GM21529 (cell line): ENCODE measurements around the gene CLRN2.
A peak's percentile ranks its signal among the peaks of the same experiment; 100 is the strongest.
"Not testable (repeated sequence)": the region's sequence is repeated elsewhere in the genome, so short reads cannot be mapped to it uniquely, and the experiment has no call there.

Source experiments
- ATAC-seq: cut with Tn5 transposase; IDR thresholded peaks from one replicate; pipeline ENCODE4 v1.9.1; 2021; ENCODE audit not compliant: unreplicated experiment

Gene CLRN2

DNA sequence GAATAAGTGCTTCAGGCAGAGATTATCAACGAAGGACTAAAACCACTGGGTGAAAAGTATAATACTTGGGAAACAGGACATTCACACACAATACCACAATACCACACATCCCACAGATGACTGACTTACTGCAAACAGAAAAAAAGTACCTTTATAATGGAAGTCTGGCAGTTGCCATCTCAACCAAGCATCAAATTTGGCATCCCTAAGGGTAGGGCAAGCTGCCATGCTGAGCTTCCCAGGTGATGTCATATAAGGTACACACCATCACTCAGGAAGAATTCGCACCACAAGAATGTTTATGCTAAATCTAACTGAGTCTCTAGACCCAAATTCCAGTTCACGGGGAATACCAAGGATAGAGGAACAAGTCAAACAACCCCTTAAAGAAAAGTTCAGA lies 12.2 kb upstream of the CLRN2 start:
- no peak for ATAC-seq

DNA sequence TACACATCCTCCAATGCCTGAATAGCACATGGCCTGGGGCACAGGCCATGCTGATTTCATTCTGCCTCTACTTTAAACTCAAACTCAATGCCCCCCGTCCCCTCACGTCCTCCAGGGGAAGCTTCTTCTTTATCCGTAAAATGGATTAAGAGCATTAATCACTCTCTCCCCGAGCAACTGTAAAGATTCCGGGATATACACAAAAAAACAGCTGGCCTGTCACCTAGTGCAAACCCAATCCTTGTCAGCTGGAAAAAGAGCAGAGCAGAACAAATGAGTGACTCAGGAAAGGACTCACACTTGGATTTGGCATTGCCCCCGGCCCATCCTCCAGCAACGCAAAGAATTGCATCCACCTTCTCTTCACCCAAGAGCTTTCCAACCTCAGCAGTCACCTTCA lies 10.9 kb upstream of the CLRN2 start:
- ATAC-seq = no peak

DNA sequence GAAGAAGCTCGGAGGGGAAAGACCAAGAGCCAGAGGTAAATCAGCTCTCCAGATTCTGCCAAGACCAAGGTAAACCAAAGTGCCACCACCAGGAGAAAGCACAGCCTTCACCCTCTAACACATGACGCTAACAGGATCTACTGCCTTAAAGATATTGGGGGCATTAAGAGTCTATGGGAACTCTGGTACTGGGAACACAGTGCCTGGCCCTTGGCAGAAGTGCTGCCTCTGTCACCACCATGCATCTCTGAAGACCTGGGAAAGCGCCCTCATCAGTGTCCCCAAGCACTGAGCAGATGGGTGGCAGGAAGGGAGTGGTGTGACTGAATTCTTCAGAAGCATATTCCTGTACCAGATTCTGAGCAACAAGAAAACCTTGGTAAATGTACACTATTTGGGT lies 4.4 kb upstream of the CLRN2 start:
- ATAC-seq = no peak

GRCh38 chr4:17511051-17511450 lies 3.9 kb upstream of the CLRN2 start:
- no peak for ATAC-seq

- ATAC-seq = peak; percentile 62
Measured at GRCh38 chr4:17511509-17511949, 3.4 kb upstream of the CLRN2 start.

DNA sequence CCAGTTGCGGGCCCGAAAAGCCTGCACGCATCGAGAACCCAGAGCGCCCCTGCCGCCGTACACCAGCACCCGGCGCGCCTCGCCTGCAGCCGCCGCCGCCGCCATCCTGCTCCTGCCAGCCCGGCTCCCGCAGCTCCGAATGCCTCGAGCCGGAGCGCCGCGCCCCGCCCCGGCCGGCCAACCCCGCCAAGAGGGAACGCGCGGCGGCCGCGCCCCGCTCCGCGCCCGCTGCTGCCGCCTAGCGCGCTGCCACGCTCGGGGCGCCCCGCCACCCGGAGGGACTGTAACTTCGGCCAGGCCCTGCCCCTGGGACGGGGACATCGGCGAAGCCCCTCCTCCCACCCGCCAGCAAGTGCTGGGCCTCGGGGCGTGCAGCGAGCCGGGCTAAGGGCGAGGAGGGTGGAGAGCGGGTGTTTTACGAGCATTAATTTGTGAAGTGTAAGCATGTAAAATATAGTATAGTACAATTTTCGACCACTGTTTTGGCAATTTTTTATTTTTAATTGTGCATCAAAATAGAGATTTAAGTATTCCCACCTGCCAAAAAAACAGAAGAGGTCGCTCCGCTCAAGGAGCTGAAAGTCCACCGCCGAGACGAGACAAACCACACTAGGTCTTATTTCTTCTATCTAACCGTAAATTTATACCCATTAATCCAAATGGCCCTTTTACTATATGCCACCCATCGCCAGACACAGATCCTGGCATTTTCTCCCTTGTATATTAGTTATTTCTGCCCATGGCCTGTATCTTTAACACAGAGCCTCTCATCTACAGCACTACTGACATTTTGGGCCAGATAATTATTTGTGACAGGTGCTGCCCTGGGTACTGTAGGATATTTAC lies 2.8 kb upstream of the CLRN2 start, which contains the start of gene QDPR:
TSS of gene QDPR (minus strand) at position 141 of the 846 bp plus-strand sequence. CDS start at position 105, 36 bp downstream.
- ATAC-seq = peak; percentile 93

- ATAC-seq = no peak
Measured at GRCh38 chr4:17512973-17513665, 1.8 kb upstream of the CLRN2 start.

- no peak for ATAC-seq
Measured at GRCh38 chr4:17515445-17516407, 761 bp downstream of the CLRN2 start.

- ATAC-seq = no peak
Measured at GRCh38 chr4:17516980-17517379, 2.0 kb downstream of the CLRN2 start.

DNA sequence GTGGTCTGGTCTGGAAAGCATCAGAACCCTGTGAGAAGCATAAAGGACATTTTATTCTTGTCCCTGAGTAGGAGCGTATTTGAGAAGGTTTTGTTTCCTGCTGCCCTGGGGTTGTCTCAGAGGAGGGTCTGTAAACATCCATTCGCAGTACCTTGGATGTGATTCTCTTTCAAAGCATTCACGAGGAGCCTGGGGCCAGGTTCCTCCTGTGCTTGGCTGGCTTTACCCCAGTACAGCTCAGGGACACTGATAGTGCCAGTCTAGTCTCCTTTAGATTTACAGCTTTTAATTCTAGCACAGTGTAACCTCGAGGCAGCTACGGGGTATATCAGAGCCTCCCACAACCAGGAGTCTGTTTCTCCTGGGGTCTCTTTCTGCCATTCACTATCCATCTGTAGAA lies 2.7 kb downstream of the CLRN2 start:
- ATAC-seq = no peak

- ATAC-seq = no peak
Measured at GRCh38 chr4:17521595-17521994, 6.6 kb downstream of the CLRN2 start.

DNA sequence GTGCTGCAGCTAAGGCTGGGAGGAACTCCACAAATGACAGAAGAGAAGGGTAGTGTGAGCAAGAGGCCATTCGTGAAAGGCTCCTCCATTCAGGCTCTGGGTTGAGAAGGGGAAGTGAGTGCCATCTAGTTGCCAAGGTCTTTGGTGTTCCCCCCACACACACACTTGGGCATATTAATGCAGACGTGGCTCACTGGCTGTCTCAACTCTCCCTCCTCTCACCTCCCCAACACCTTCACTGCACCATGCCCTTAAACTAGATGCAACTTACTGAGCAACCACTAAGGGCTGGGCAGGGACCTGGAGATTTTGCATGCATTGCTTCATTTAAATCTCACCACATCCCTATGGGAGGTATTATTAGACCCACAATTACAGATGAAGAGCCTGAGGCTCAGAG lies 8.7 kb downstream of the CLRN2 start:
- no peak for ATAC-seq

DNA sequence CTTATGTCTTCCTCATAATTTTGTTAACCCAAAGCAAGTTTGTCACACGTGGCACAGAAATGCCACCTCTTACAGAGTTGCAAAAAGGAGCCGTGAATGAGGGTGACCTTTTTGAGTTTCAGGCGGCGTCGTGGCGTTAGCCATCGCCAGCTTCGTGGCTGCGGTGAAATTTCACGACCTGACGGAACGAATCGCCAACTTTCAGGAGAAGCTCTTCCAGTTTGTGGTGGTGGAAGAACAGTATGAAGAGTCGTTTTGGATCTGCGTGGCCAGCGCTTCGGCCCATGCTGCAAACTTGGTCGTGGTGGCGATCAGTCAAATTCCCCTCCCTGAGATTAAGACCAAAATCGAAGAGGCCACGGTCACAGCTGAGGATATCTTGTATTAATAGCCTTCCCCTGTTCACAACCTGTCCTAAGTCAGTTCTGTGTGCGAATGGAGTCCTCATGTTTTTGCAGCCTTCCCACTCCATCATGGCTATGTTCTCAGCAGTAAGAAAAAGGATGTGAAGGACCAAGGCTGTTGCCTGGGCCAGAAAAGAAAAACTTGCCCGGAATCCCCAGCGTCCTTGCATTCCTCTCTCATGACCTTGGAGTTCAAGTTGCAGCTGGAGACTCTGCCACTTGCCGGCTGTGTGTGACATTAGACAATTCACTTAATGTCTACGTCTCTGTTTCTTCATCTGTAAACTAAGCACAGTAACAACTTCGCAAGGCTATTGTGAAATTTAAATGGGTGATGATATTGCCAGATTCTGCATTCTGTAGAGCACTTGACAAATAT lies 11.9 kb downstream of the CLRN2 start:
- no peak for ATAC-seq

GRCh38 chr4:17528551-17529165 lies 13.7 kb downstream of the CLRN2 start:
- ATAC-seq = no peak

- no peak for ATAC-seq
Measured at GRCh38 chr4:17531538-17532285, 16.7 kb downstream of the CLRN2 start.

DNA sequence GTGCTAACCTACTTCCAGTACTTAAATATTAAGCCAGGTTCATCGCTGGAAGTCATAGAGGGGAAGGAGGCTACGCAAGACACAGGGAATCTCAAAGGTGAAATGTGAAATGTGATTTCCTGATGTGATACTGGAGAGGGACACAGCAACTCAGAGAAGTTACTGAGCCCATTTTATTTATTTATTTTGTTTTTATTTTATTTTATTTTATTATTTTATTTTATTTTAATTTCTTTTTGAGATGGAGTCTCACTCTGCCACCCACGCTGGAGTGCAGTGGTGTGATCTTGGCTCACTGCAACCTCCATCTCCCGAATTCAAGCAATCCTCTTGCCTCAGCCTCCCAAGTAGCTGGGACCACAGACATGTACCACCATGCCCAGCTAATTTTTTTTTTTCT lies 19.7 kb downstream of the CLRN2 start:
- ATAC-seq = no peak

- ATAC-seq = no peak
Measured at GRCh38 chr4:17535242-17535641, 20.3 kb downstream of the CLRN2 start.

- ATAC-seq = no peak
Measured at GRCh38 chr4:17535906-17536305, 20.9 kb downstream of the CLRN2 start.

DNA sequence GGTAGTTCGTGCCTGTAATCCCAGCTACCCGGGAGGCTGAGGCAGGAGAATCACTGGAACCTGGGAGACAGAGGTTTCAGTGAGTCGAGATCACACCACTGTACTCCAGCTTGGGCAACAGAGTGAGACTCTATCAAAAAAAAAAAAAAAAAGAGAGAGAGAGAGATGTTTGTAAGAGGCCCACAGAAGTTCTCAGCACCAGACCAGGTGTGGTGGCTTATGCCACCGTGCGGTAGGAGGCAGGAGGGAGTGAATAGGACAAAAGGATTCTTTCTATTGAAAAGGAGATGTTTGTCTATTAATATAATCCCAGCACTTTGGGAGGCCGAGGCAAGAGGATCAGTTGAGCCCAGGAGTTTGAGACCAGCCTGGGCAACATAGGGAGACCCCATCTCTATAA lies 22.1 kb downstream of the CLRN2 start:
- not testable (repeated sequence) for ATAC-seq
